DND-41 (cell line): ENCODE results near the gene SIGLEC6.

Experiments used
- ATAC-seq: fragments of 200-7000 bp; cut with Tn5 transposase; 3 replicates; pipeline ENCODE4 v1.9.1; 2021; ENCODE audit warnings: low read depth; ENCODE audit not compliant: insufficient read depth
- DNase-seq: peaks from one replicate; pipeline ENCODE4 v3.0.0-alpha.2; 2020
- H2AFZ ChIP-seq: 2 replicates; pipeline ENCODE4 v1.6.0; 2012; ENCODE audit warnings: low read depth, low read length
- H3K27ac ChIP-seq: 2 replicates; pipeline ENCODE4 v1.5.1; 2012; ENCODE audit warnings: low read length, inconsistent platforms
- H3K27me3 ChIP-seq: fragments of 200-600 bp; sonication (generic); 2 replicates; pipeline ENCODE4 v1.6.0; 2012; ENCODE audit warnings: low read length, mild to moderate bottlenecking, inconsistent platforms; ENCODE audit not compliant: insufficient read depth, poor library complexity
- H3K36me3 ChIP-seq: 2 replicates; pipeline ENCODE4 v1.5.1; 2012; ENCODE audit warnings: low read length, inconsistent platforms; ENCODE audit not compliant: insufficient read depth
- H3K4me1 ChIP-seq: 2 replicates; pipeline ENCODE4 v1.5.1; 2012; ENCODE audit warnings: mild to moderate bottlenecking, low read length; ENCODE audit not compliant: insufficient read depth
- H3K4me2 ChIP-seq: 2 replicates; pipeline ENCODE4 v1.6.0; 2012; ENCODE audit warnings: mild to moderate bottlenecking, moderate library complexity, low read length, inconsistent platforms; ENCODE audit not compliant: insufficient read depth
- H3K4me3 ChIP-seq, 2 experiments: fragments of 200-600 bp in 1 of 2; shearing (Covaris generic) in 1 of 2; 2 replicates each; pipeline ENCODE4 v1.5.1; 2012 to 2016; ENCODE audit warnings: inconsistent platforms in 2 of 2, low read length in 2 of 2, mild to moderate bottlenecking in 2 of 2, low read depth in 1 of 2, moderate library complexity in 1 of 2
- H3K79me2 ChIP-seq: 2 replicates; pipeline ENCODE4 v1.6.0; 2012; ENCODE audit warnings: low read length, inconsistent platforms; ENCODE audit not compliant: insufficient read depth
- H3K9ac ChIP-seq: 2 replicates; pipeline ENCODE4 v1.6.0; 2012; ENCODE audit warnings: low read depth, mild to moderate bottlenecking, inconsistent platforms, low read length, moderate library complexity
- H3K9me3 ChIP-seq: 2 replicates; pipeline ENCODE4 v1.5.1; 2012; ENCODE audit warnings: low read length, moderate library complexity, mild to moderate bottlenecking, inconsistent platforms; ENCODE audit not compliant: insufficient read depth, severe bottlenecking
- H4K20me1 ChIP-seq: 2 replicates; pipeline ENCODE4 v1.6.0; 2012; ENCODE audit warnings: low read length; ENCODE audit not compliant: insufficient read depth
- CTCF ChIP-seq: IDR thresholded peaks from 2 replicates; pipeline ENCODE4 v1.5.1; 2012; ENCODE audit warnings: borderline replicate concordance, low read length, moderate library complexity, mild to moderate bottlenecking; ENCODE audit not compliant: poor library complexity, severe bottlenecking; ENCODE audit errors: extremely low read depth
- EZH2 ChIP-seq: IDR thresholded peaks from 3 replicates; pipeline ENCODE4 v1.6.1; 2012; ENCODE audit warnings: borderline replicate concordance, low read depth, mild to moderate bottlenecking, moderate library complexity, low read length, inconsistent platforms; ENCODE audit not compliant: severe bottlenecking

Gene SIGLEC6

GRCh38 chr19:51521781-51522180, 9.7 kb downstream of the SIGLEC6 start:
- Histone ChIP-seq H3K36me3 (no peaks in the 10 kb centered on the region), H3K9ac (no peak overlapping the region), H3K4me3 (no peak overlapping the region), H3K27ac (no peak overlapping the region), H3K79me2 (no peaks in the 10 kb centered on the region), H3K27me3 (no peaks in the 10 kb centered on the region), H2AFZ (no peak overlapping the region), H3K4me1 (no peaks in the 10 kb centered on the region), H4K20me1 (no peaks in the 10 kb centered on the region), H3K4me2 (no peak overlapping the region), H3K9me3 (no peaks in the 10 kb centered on the region)
- no peak for DNase-seq
- no peak for ATAC-seq
- TF ChIP-seq CTCF (no peak), EZH2 (no peak)

GRCh38 chr19:51521357-51521756, 10.1 kb downstream of the SIGLEC6 start:
- H3K27ac ChIP-seq, result no peak overlapping the region
- H3K27me3 ChIP-seq, result no peaks in the 10 kb centered on the region
- TF ChIP-seq CTCF, result no peak
- no peak for TF ChIP-seq EZH2
- no peak overlapping the region for H3K4me2 ChIP-seq
- no peaks in the 10 kb centered on the region for H3K9me3 ChIP-seq
- H3K79me2 ChIP-seq, result no peaks in the 10 kb centered on the region
- no peaks in the 10 kb centered on the region for H3K36me3 ChIP-seq
- no peak overlapping the region for H3K9ac ChIP-seq
- H2AFZ ChIP-seq, result no peak overlapping the region
- H3K4me1 ChIP-seq, result no peaks in the 10 kb centered on the region
- no peak for ATAC-seq
- no peak for DNase-seq
- no peaks in the 10 kb centered on the region for H4K20me1 ChIP-seq
- H3K4me3 ChIP-seq, result no peak overlapping the region

- Histone ChIP-seq H3K36me3 (no peaks in the 10 kb centered on the region), H3K4me3 (no peak overlapping the region), H3K9me3 (no peaks in the 10 kb centered on the region), H3K27ac (no peak overlapping the region), H3K27me3 (no peaks in the 10 kb centered on the region), H2AFZ (no peak overlapping the region), H3K9ac (no peak overlapping the region), H3K79me2 (no peaks in the 10 kb centered on the region), H3K4me1 (no peaks in the 10 kb centered on the region), H4K20me1 (no peaks in the 10 kb centered on the region), H3K4me2 (no peak overlapping the region)
- DNase-seq (no peak), ATAC-seq (no peak)
- TF ChIP-seq CTCF, result no peak
- no peak for TF ChIP-seq EZH2
Observed at GRCh38 chr19:51520728-51521127, 10.7 kb downstream of the SIGLEC6 start.

- Histone ChIP-seq H3K79me2 (no peaks in the 10 kb centered on the region), H3K27ac (no peak overlapping the region), H3K4me2 (no peak overlapping the region), H4K20me1 (no peaks in the 10 kb centered on the region), H3K36me3 (no peaks in the 10 kb centered on the region), H2AFZ (no peak overlapping the region), H3K9me3 (no peaks in the 10 kb centered on the region), H3K4me1 (no peaks in the 10 kb centered on the region), H3K9ac (no peak overlapping the region), H3K27me3 (no peaks in the 10 kb centered on the region), H3K4me3 (no peak overlapping the region)
- TF ChIP-seq EZH2 (no peak), CTCF (peak; percentile 80)
- DNase-seq, result peak; percentile 33
- 0 out of 3 replicates have a peak, but pooled peaks have one; percentile 35 for ATAC-seq
Observed at GRCh38 chr19:51514866-51515481, 16.5 kb downstream of the SIGLEC6 start.
